HepG2 (cell line): Measurements from ENCODE around the gene TLE1. TPM values are rescaled to one million over a fixed set of nuclear protein-coding genes. Genes with fewer than 3 reads are reported as not detected.

Experiments used
- ATF1 ChIP-seq: IDR thresholded peaks from 2 replicates; pipeline ENCODE4 v1.6.1; 2016; ENCODE audit warnings: mild to moderate bottlenecking, control low read depth
- BHLHE40 ChIP-seq: IDR thresholded peaks from 2 replicates; pipeline ENCODE4 v1.6.1; 2011; ENCODE audit warnings: low read length, improper control_type of control experiment
- BRD4 ChIP-seq: sonication (generic); formaldehyde crosslinking; IDR thresholded peaks from 2 replicates; pipeline ENCODE4 v1.4.0; 2020; ENCODE audit warnings: missing genetic modification reagents
- CENPT ChIP-seq: sonication (generic); formaldehyde crosslinking; IDR thresholded peaks from 2 replicates; pipeline ENCODE4 v1.8.0; 2022; ENCODE audit warnings: low read depth, mild to moderate bottlenecking, moderate library complexity, missing genetic modification reagents
- CHD2 ChIP-seq: IDR thresholded peaks from 2 replicates; pipeline ENCODE4 v1.6.1; 2011; ENCODE audit warnings: low read depth, low read length, improper control_type of control experiment
- ELF1 ChIP-seq: sonication (generic); formaldehyde crosslinking; IDR thresholded peaks from 2 replicates; pipeline ENCODE4 v1.4.0; 2020; ENCODE audit warnings: missing genetic modification reagents
- FOXP1 ChIP-seq, 2 experiments: fragments of 450-650 bp in 1 of 2; IDR thresholded peaks; 2 replicates each; pipeline ENCODE4 v1.6.1; 2017 to 2018; ENCODE audit warnings: antibody characterized with exemption in 1 of 2
- GLI4 ChIP-seq: sonication (generic); formaldehyde crosslinking; IDR thresholded peaks from 2 replicates; pipeline ENCODE4 v1.5.1; 2020; ENCODE audit warnings: missing genetic modification reagents, mild to moderate bottlenecking, moderate library complexity, borderline replicate concordance
- JDP2 ChIP-seq: sonication (generic); formaldehyde crosslinking; IDR thresholded peaks from 2 replicates; pipeline ENCODE4 v1.8.1; 2022; ENCODE audit warnings: missing genetic modification reagents, borderline replicate concordance
- JUN ChIP-seq: sonication (generic); formaldehyde crosslinking; IDR thresholded peaks from 2 replicates; pipeline ENCODE4 v1.4.0; 2020; ENCODE audit warnings: mild to moderate bottlenecking, missing genetic modification reagents
- KMT2A ChIP-seq: sonication (generic); formaldehyde crosslinking; IDR thresholded peaks from 2 replicates; pipeline ENCODE4 v1.4.0; 2020; ENCODE audit warnings: missing genetic modification reagents
- MAF1 ChIP-seq: sonication (generic); formaldehyde crosslinking; IDR thresholded peaks from 2 replicates; pipeline ENCODE4 v1.5.0; 2020; ENCODE audit warnings: missing genetic modification reagents, borderline replicate concordance
- NCOR1 ChIP-seq: fragments of 200-600 bp; sonication (generic); IDR thresholded peaks from 2 replicates; pipeline ENCODE4 v1.7.0; 2017; ENCODE audit warnings: antibody characterized with exemption, low read length, borderline replicate concordance
- PITX1 ChIP-seq: sonication (generic); formaldehyde crosslinking; IDR thresholded peaks from 2 replicates; pipeline ENCODE4 v1.5.1; 2020; ENCODE audit warnings: mild to moderate bottlenecking, missing genetic modification reagents
- PPARG ChIP-seq: conservative IDR thresholded peaks from 2 replicates; pipeline ENCODE4 v1.6.1; 2016; ENCODE audit warnings: missing biosample characterization, missing genetic modification reagents
- PRDM4 ChIP-seq: sonication (generic); formaldehyde crosslinking; IDR thresholded peaks from 2 replicates; pipeline ENCODE4 v1.9.0; 2021; ENCODE audit warnings: missing genetic modification reagents, borderline replicate concordance
- SIN3A ChIP-seq: IDR thresholded peaks from 2 replicates; pipeline ENCODE4 v1.6.1; 2011; ENCODE audit warnings: low read depth, mild to moderate bottlenecking, control low read depth, low read length, borderline replicate concordance
- SNAI1 ChIP-seq: sonication (generic); formaldehyde crosslinking; IDR thresholded peaks from 2 replicates; pipeline ENCODE4 v1.5.0; 2020; ENCODE audit warnings: mild to moderate bottlenecking, missing genetic modification reagents, borderline replicate concordance
- SOX6 ChIP-seq, 2 experiments: fragments of 450-650 bp in 1 of 2; sonication (generic) in 1 of 2; formaldehyde crosslinking in 1 of 2; IDR thresholded peaks; 2 replicates each; pipeline versions ENCODE4 v1.4.0 to v1.6.1; 2017 to 2020; ENCODE audit warnings: antibody characterized with exemption in 1 of 2, mild to moderate bottlenecking in 1 of 2, missing genetic modification reagents in 1 of 2
- SYNCRIP ChIP-seq: fragments of 200-400 bp; formaldehyde crosslinking; IDR thresholded peaks from 2 replicates; pipeline ENCODE4 v1.6.1; 2018; ENCODE audit warnings: mild to moderate bottlenecking, low read depth, low read length; ENCODE audit not compliant: insufficient read depth
- TMF1 ChIP-seq: sonication (generic); formaldehyde crosslinking; IDR thresholded peaks from 2 replicates; pipeline ENCODE4 v1.8.1; 2022; ENCODE audit warnings: low read depth, missing genetic modification reagents
- ZNF224 ChIP-seq: sonication (generic); formaldehyde crosslinking; IDR thresholded peaks from 2 replicates; pipeline ENCODE4 v1.5.0; 2020; ENCODE audit warnings: mild to moderate bottlenecking, missing genetic modification reagents
- ZNF326 ChIP-seq: sonication (generic); formaldehyde crosslinking; IDR thresholded peaks from 2 replicates; pipeline ENCODE4 v1.4.0; 2020; ENCODE audit warnings: missing genetic modification reagents, borderline replicate concordance
- ZNF329 ChIP-seq: sonication (generic); formaldehyde crosslinking; IDR thresholded peaks from 2 replicates; pipeline ENCODE4 v1.9.0; 2021; ENCODE audit warnings: low read depth, mild to moderate bottlenecking, missing genetic modification reagents
- ZNF33A ChIP-seq: sonication (generic); formaldehyde crosslinking; IDR thresholded peaks from 2 replicates; pipeline ENCODE4 v1.5.1; 2020; ENCODE audit warnings: missing genetic modification reagents, mild to moderate bottlenecking, moderate library complexity, borderline replicate concordance
- ZNF749 ChIP-seq: sonication (generic); formaldehyde crosslinking; IDR thresholded peaks from 2 replicates; pipeline ENCODE4 v1.8.0; 2022; ENCODE audit warnings: mild to moderate bottlenecking, missing genetic modification reagents, moderate library complexity, borderline replicate concordance
- ZSCAN22 ChIP-seq: sonication (generic); formaldehyde crosslinking; IDR thresholded peaks from 2 replicates; pipeline ENCODE4 v1.4.0; 2020; ENCODE audit warnings: mild to moderate bottlenecking, missing genetic modification reagents
- polyA plus RNA-seq, 8 experiments: library from polyadenylated mRNA; depleted of rRNA in 3 of 8; stranded (reverse) in 7 of 8; unstranded in 1 of 8; fragments of >200 nt; fragmentation: Illumina TruSeq in 4 of 8; extraction: Trizol in 4 of 8; gene quantifications; 2 replicates each; pipeline versions ENCODE4 v1.2.1 to v1.2.3, GENCODE V29; 2011 to 2016; ENCODE audit warnings: low read depth in 4 of 8, missing spikeins in 1 of 8, mixed read lengths in 1 of 8; ENCODE audit not compliant: insufficient read depth in 1 of 8
- total RNA-seq, 5 experiments: library from RNA; depleted of rRNA; stranded (reverse); fragments of >200 nt; fragmentation: Illumina TruSeq; extraction: Trizol; gene quantifications; 2 replicates each; pipeline ENCODE4 v1.2.3, GENCODE V29; 2016; ENCODE audit warnings: low read depth in 1 of 5
- TF ChIP-seq, protein P1 (sequence below): sonication (generic); formaldehyde crosslinking; IDR thresholded peaks from 2 replicates; pipeline ENCODE4 v1.5.1; 2020; ENCODE audit warnings: mild to moderate bottlenecking, moderate library complexity, missing genetic modification reagents
- TF ChIP-seq, protein P2 (sequence below): sonication (generic); formaldehyde crosslinking; IDR thresholded peaks from 2 replicates; pipeline ENCODE4 v1.4.0; 2020; ENCODE audit warnings: missing genetic modification reagents

The TLE1 gene
- total and polyA plus RNA-seq, 2 of the 13 experiments (the other 11 are each of a cell fraction or from before 2014, with no cell fraction given), result 35.9 to 109 TPM

DNA sequence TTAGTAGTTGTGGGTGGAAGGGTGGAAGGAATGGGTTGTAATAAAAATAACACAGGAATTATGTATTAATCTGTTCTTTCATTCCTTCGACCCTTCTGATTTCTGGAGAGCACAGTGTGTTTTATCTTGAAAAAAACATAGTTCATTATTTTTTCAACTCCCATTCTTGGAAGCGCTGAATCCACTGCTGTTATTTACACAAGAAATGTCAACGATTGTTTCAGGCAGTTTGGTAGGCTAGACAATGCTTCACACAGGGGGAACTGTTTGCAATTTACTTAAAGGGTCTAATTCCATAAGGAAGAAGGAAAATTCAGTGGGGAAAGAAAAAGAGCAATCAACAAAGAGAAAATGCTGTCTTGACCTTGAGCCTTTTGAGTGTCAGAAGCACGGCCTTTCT is 142.9 kb downstream of the TLE1 start (continued):
- TF ChIP-seq CENPT, result no peak
- TF ChIP-seq BHLHE40, result no peak
- no peak for TF ChIP-seq NCOR1
- TF ChIP-seq CHD2, result no peak
- TF ChIP-seq GLI4 (CRISPR knock-in tag), result no peak
- no peak for TF ChIP-seq MAF1
- no peak for TF ChIP-seq ZNF329 (CRISPR knock-in tag)
- no peak for TF ChIP-seq ZNF326 (CRISPR knock-in tag)
- TF ChIP-seq ELF1 (CRISPR knock-in tag), result no peak
- no peak for TF ChIP-seq PITX1 (CRISPR knock-in tag)
- TF ChIP-seq ZNF33A (CRISPR knock-in tag), result no peak
- no peak for TF ChIP-seq TMF1
- no peak for TF ChIP-seq PPARG (CRISPR knock-in tag)
- TF ChIP-seq KMT2A, result no peak
- no peak for TF ChIP-seq ZNF749 (CRISPR knock-in tag)
- no peak for TF ChIP-seq SIN3A
- no peak for TF ChIP-seq SYNCRIP
- no peak for TF ChIP-seq PRDM4
- no peak for TF ChIP-seq SOX6 (IDR thresholded peaks at IDR 0.05)
- peak; percentile 79 for TF ChIP-seq SOX6 (CRISPR knock-in tag; IDR thresholded peaks at IDR 0.05)
- no peak for TF ChIP-seq JUN (CRISPR knock-in tag)
- TF ChIP-seq, protein P1, sequence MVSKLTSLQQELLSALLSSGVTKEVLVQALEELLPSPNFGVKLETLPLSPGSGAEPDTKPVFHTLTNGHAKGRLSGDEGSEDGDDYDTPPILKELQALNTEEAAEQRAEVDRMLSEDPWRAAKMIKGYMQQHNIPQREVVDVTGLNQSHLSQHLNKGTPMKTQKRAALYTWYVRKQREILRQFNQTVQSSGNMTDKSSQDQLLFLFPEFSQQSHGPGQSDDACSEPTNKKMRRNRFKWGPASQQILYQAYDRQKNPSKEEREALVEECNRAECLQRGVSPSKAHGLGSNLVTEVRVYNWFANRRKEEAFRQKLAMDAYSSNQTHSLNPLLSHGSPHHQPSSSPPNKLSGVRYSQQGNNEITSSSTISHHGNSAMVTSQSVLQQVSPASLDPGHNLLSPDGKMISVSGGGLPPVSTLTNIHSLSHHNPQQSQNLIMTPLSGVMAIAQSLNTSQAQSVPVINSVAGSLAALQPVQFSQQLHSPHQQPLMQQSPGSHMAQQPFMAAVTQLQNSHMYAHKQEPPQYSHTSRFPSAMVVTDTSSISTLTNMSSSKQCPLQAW (CRISPR knock-in tag), result no peak
- TF ChIP-seq, protein P2, sequence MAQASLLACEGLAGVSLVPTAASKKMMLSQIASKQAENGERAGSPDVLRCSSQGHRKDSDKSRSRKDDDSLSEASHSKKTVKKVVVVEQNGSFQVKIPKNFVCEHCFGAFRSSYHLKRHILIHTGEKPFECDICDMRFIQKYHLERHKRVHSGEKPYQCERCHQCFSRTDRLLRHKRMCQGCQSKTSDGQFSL, result no peak
- no peak for TF ChIP-seq BRD4 (CRISPR knock-in tag)
- no peak for TF ChIP-seq ZSCAN22 (CRISPR knock-in tag)
- no peak for TF ChIP-seq ATF1 (CRISPR knock-in tag)
- no peak for TF ChIP-seq FOXP1 (IDR thresholded peaks at IDR 0.05)
- peak; percentile 39; the same call in 1 of the 2 replicates for TF ChIP-seq FOXP1 (CRISPR knock-in tag; IDR thresholded peaks at IDR 0.05)
- no peak for TF ChIP-seq SNAI1 (CRISPR knock-in tag)
- TF ChIP-seq JDP2 (CRISPR knock-in tag), result no peak
- TF ChIP-seq ZNF224 (CRISPR knock-in tag), result no peak
